ENCODE data around the gene KERA. TPM values are rescaled to one million over a fixed set of nuclear protein-coding genes. Genes with fewer than 3 reads are reported as not detected.

KERA gene
- total RNA-seq = not detected
- polyA plus RNA-seq = not detected

- no peaks in the 10 kb centered on the region for H3K9me3 ChIP-seq
- no peak for FAIRE-seq
- H3K27ac ChIP-seq = no peak within 1 kb of the TSS
- no peak for ATAC-seq
- DNase-seq = no peak
- H3K4me1 ChIP-seq = no peaks in the 10 kb centered on the region
- WGBS, 2 donors = 42 to 44% methylated on average over 9 of the region's 9 CpGs
- no peak for TF ChIP-seq CTCF (IDR thresholded peaks at IDR 0.05)
- no peak within 1 kb of the TSS for H3K4me3 ChIP-seq
- H3K27me3 ChIP-seq = no peaks in the 10 kb centered on the region
- H3K36me3 ChIP-seq = no peaks in the 10 kb centered on the region
- intact Hi-C loops (cut with DNase I) = no loop called here
Observed at GRCh38 chr12:91057368-91058165, at the start of gene KERA. Gene KERA (minus strand): TSS chr12:91058024. CDS start chr12:91056281, 1,743 bp downstream.

- no peak for DNase-seq
- FAIRE-seq = no peak
- TF ChIP-seq CTCF (IDR thresholded peaks at IDR 0.05) = no peak
- no peaks in the 10 kb centered on the region for H3K4me1 ChIP-seq
- no peak overlapping the region for H3K4me3 ChIP-seq
- H3K27ac ChIP-seq = no peak overlapping the region
- H3K27me3 ChIP-seq = no peaks in the 10 kb centered on the region
- ATAC-seq = no peak
- H3K9me3 ChIP-seq = no peaks in the 10 kb centered on the region
- H3K36me3 ChIP-seq = no peaks in the 10 kb centered on the region
- intact Hi-C loops (cut with DNase I) = loop anchor here in 1 of 3 donors (10.0 kb wide), 1 partner anchor 121 kb away; no protein-coding TSS in a partner anchor
Observed at GRCh38 chr12:91106283-91106682, 48.5 kb upstream of the KERA start.

- Histone ChIP-seq H3K27ac (no peak overlapping the region), H3K4me3 (no peak overlapping the region)
- WGBS, 2 donors = 63 to 73% methylated on average over 5 of the region's 5 CpGs
Observed at GRCh38 chr12:91105807-91106206, 48.0 kb upstream of the KERA start.

GRCh38 chr12:91104812-91105466 is 47.1 kb upstream of the KERA start:
- H3K4me3 ChIP-seq = no peak overlapping the region
- no peaks in the 10 kb centered on the region for H3K36me3 ChIP-seq
- H3K27me3 ChIP-seq = no peaks in the 10 kb centered on the region
- no peak for FAIRE-seq
- TF ChIP-seq CTCF (IDR thresholded peaks at IDR 0.05) = no peak
- H3K27ac ChIP-seq = no peak overlapping the region
- no peaks in the 10 kb centered on the region for H3K4me1 ChIP-seq
- intact Hi-C loops (cut with DNase I) = loop anchor here in 1 of 3 donors (10.0 kb wide), 1 partner anchor 120 kb away; no protein-coding TSS in a partner anchor
- DNase-seq = no peak
- 29 to 49% methylated on average over 1 of the region's 1 CpG for WGBS, 2 donors
- no peak for ATAC-seq
- H3K9me3 ChIP-seq = no peaks in the 10 kb centered on the region

More at GRCh38 chr12:91105807-91106206, 48.0 kb upstream of the KERA start:
- TF ChIP-seq CTCF (IDR thresholded peaks at IDR 0.05) = no peak
- Histone ChIP-seq H3K9me3 (no peaks in the 10 kb centered on the region), H3K27me3 (no peaks in the 10 kb centered on the region), H3K4me1 (no peaks in the 10 kb centered on the region), H3K36me3 (no peaks in the 10 kb centered on the region)
- DNase-seq = no peak
- no peak for FAIRE-seq
- intact Hi-C loops (cut with DNase I) = loop anchor here in 1 of 3 donors (10.0 kb wide), 1 partner anchor 121 kb away; no protein-coding TSS in a partner anchor
- no peak for ATAC-seq

Measured in pancreas (tissue), 10 donors.